HG03060 (cell line): ENCODE results near the gene EP400.
"Not testable (repeated sequence)": the region's sequence is repeated elsewhere in the genome, so short reads cannot be mapped to it uniquely, and the experiment has no call there.

Experiments used
- ATAC-seq: cut with Tn5 transposase; IDR thresholded peaks from one replicate; pipeline ENCODE4 v1.9.1; 2021; ENCODE audit warnings: low read depth, moderate number of reproducible peaks; ENCODE audit not compliant: unreplicated experiment

The EP400 gene

GRCh38 chr12:132036063-132036683 lies 86.4 kb downstream of the EP400 start:
- no peak for ATAC-seq

GRCh38 chr12:132040906-132041606 lies 91.3 kb downstream of the EP400 start:
- ATAC-seq = no peak

- no peak for ATAC-seq
Measured at GRCh38 chr12:132043216-132043615, 93.5 kb downstream of the EP400 start.

DNA sequence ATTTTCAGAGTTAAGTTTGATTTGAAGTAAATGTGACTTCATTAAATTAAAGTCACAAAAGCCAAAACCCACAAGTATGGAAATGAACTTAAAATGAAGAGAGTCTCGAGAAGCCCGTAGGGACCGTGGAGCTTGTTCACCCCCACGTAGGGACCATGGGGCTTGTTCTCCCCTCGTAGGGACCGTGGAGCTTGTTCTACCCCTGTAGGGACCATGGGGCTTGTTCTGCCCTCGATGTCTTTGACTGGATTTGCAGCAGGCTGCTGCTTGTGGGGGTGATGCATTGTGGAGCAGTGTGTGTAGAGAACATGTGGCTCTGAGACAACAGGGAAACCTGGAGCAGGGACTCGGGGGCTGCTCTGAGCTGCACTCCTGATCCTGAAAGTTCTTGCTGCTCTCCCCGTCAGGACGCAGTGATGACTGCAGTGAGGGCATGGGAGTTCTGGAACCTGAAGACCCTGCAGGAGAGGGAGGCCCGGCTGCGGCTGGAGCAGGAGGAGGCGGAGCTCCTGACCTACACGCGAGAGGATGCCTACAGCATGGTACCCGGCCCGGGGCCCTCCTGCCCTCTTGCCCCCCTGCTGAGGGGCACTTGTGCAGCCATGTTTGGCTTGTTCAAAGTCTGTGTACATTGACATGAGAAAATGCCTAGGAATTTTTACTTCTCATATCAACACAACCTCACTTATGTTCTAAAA lies 94.2 kb downstream of the EP400 start:
- ATAC-seq = no peak

- no peak for ATAC-seq
Measured at GRCh38 chr12:132044661-132045412, 95.1 kb downstream of the EP400 start.

DNA sequence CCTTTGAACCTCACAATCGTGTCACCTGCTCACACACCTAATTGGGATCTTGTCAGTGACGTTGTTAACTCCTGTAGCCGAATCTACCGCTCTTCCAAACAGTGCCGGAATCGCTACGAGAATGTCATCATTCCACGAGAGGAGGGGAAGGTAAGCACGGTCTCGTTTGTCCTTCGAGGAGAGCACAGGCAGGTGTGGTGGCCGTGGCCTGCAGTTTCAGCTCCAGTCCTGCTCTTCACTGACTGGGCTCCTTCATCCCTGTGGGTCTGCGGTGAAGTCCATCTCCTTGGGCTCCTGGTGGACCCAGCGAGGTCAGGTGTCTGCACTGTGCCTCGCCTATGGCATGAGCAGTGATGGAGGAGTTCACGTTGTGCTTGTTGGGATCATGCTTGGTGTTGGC lies 96.0 kb downstream of the EP400 start:
- ATAC-seq = no peak

- ATAC-seq = no peak
Measured at GRCh38 chr12:132046561-132046960, 96.8 kb downstream of the EP400 start.

DNA sequence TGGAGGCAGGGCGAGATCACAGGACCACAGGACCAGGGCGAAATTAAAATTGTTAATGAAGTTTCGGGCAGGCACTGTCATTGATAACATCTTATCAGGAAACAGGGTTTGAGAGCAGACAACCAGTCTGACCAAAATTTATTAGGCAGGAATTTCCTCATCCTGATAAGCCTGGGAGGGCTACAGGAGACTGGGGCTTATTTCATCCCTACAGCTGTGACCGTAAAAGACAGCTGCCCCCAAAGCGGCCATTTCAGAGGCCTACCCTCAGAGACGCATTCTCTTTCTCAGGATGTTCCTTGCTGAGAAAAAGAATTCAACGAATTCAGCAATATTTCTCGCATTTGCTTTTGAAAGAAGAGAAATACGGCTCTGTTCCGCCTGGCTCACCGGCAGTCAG lies 97.9 kb downstream of the EP400 start:
- ATAC-seq = not testable (repeated sequence)

DNA sequence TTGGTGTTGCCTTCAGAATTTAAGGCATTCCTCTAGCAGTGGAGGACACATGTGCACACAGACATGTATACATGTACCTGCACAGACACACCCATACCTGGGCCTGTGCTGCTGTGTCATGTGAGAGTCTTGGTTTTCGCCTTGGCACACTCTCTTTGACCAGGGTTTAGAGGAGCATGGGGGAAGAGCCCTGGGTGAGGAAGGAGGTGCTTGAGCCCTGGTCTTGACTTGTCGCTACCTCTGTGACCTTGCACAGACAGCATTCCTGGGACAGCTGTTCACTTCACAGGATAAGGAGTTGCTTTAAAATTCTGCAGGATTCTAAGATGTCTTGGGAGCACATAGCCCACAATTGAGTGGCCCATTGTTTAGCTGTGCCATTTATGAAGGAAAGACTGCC lies 99.7 kb downstream of the EP400 start:
- no peak for ATAC-seq

GRCh38 chr12:132049876-132050275 lies 100.1 kb downstream of the EP400 start:
- no peak for ATAC-seq

DNA sequence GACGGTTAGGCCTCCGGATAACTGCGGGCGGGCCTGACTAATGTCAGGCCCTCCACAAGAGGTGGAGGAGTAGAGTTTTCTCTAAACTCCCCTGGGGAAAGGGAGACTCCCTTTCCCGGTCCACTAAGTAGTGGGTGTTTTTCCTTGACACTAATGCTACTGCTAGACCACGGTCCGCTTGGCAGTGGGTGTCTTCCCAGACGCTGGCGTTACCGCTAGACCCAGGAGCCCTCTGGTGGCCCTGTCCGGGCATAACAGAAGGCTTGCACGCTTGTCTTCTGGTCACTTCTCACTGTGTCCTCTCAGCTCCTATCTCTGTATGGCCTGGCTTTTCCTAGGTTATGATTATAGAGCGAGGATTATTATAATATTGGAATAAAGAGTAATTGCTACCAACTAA lies 102.0 kb downstream of the EP400 start:
- not testable (repeated sequence) for ATAC-seq

GRCh38 chr12:132052196-132052932 lies 102.6 kb downstream of the EP400 start:
- ATAC-seq = no peak

DNA sequence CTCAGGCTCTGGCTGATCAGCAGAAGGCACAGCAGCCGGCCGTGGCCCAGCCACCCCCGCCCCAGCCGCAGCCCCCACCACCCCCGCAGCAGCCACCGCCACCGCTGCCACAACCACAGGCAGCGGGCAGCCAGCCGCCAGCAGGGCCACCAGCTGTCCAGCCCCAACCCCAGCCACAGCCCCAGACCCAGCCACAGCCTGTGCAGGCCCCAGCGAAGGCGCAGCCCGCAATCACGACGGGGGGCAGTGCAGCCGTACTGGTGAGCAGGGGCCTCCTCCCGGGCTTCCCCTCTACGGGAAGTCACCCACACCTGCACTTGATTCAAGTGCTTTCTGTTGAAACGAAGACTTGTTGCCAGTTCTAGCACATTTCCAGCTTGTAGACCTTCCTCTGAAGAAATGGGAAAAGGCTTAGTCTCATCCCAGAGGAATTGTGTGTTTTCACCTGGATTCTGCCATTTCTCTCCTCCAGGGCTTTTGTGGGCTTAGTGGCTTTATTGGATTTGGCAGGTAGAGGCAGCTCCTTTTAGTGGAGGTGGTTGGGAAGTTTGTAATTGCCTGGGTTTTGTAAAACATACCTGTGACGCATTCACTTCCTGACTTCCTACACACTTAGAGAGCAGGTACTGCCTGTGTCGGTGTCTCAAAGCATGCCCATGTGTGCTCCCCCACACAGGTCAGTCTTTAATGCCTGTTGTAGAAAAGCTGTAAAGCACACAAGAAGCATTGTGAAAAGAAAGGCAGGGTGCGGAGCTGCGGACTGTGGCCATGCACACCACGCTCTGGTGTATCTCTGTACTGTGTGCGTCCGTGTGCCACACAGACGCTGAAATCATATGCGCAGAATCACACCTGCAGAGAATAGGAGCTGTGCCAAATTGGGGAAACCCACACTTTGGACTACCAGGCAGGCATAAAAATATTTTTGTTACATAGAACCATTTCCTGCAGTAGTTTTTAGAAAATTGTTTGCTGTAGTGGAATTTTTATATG lies 103.9 kb downstream of the EP400 start:
- no peak for ATAC-seq

GRCh38 chr12:132054983-132055382 lies 105.2 kb downstream of the EP400 start:
- ATAC-seq = no peak

- ATAC-seq = no peak
Measured at GRCh38 chr12:132055535-132056096, 105.9 kb downstream of the EP400 start.

DNA sequence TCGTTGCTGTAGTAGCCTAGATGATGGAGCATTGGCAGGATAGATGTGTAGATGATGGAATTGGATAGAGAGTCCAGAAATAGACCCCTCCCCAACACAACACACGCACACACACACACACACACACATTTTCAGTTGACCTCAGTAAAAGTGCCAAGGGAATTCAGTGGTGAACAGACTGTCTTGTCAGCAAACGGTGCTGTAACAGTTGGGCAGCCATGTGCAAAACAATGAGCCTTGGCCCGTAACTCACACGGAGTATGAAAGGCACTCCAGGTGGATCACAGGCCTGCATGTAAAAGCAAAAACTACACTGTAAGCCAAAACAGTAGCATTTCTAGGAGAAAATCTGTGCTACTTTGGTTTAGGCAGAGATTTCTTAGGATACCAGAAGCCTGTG lies 106.6 kb downstream of the EP400 start:
- ATAC-seq = no peak

GRCh38 chr12:132056951-132057350 lies 107.2 kb downstream of the EP400 start:
- no peak for ATAC-seq

DNA sequence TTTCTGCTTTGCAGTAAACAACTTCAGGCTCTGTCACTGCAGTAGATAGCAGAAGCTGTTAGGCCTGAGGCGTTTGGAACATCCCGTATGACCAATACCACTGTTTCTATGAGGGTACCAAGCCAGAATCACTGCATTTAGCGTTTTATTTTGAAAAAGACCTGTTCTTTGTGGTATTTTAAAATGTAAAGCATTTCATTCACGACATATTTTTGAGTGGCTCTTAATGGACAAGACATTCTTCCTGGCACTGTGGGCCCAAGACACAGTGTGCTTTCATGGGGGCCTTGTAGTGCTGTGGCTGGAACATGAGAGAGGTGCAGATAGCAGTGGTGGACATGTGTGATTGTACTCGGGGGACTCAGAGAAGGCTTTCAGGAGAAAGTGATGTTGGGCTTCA lies 107.9 kb downstream of the EP400 start:
- ATAC-seq = no peak

DNA sequence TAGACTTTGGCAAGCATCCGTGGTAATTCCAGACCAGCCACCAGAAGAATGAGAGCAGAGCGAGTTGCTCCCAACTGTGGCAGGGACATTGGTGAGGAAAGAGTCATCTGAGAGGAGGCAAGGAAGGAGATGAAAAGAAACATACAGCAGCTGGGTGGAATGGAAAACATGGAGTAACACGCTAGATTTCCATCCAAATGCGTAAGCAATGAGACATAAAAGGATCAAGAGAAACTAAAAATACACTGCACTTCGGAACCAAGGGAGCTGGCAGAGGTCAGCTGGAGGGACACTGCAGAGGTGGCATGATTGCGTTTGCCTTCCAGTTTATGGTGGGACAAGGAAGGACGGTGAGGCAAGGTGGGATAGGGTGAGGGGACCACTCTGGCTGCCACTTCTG lies 111.5 kb downstream of the EP400 start:
- no peak for ATAC-seq
